HepG2 (cell line): ENCODE measurements around the gene MFSD6. TPM values are rescaled to one million over a fixed set of nuclear protein-coding genes. Genes with fewer than 3 reads are reported as not detected.

ENCODE experiments used
- CBX2 ChIP-seq, 2 experiments: fragments of 200-600 bp in 1 of 2; sonication (generic); formaldehyde crosslinking in 1 of 2; IDR thresholded peaks; 2 replicates each; pipeline versions ENCODE4 v1.7.0 to v1.8.1; 2018 to 2022; ENCODE audit warnings: low read depth in 2 of 2, low read length in 1 of 2, mild to moderate bottlenecking in 1 of 2, missing genetic modification reagents in 1 of 2
- CREM ChIP-seq, 2 experiments: sonication (generic) in 1 of 2; formaldehyde crosslinking in 1 of 2; IDR thresholded peaks; 2 replicates each; pipeline versions ENCODE4 v1.4.0 to v1.6.1; 2016 to 2020; ENCODE audit warnings: antibody characterized with exemption in 1 of 2, mild to moderate bottlenecking in 1 of 2, missing genetic modification reagents in 1 of 2
- ELF1 ChIP-seq: sonication (generic); formaldehyde crosslinking; IDR thresholded peaks from 2 replicates; pipeline ENCODE4 v1.4.0; 2020; ENCODE audit warnings: missing genetic modification reagents
- ETS1 ChIP-seq: sonication (generic); formaldehyde crosslinking; IDR thresholded peaks from 2 replicates; pipeline ENCODE4 v1.4.0; 2020; ENCODE audit warnings: missing genetic modification reagents
- GFI1 ChIP-seq: sonication (generic); formaldehyde crosslinking; IDR thresholded peaks from 2 replicates; pipeline ENCODE4 v1.5.0; 2020; ENCODE audit warnings: missing genetic modification reagents, mild to moderate bottlenecking, borderline replicate concordance
- HMGA1 ChIP-seq: sonication (generic); formaldehyde crosslinking; conservative IDR thresholded peaks from 2 replicates; pipeline ENCODE4 v1.4.0; 2020; ENCODE audit warnings: missing genetic modification reagents
- MIER3 ChIP-seq: IDR thresholded peaks from 2 replicates; pipeline ENCODE4 v1.6.1; 2016; ENCODE audit warnings: missing compliant biosample characterization, borderline replicate concordance
- NCOR1 ChIP-seq: fragments of 200-600 bp; sonication (generic); IDR thresholded peaks from 2 replicates; pipeline ENCODE4 v1.7.0; 2017; ENCODE audit warnings: antibody characterized with exemption, low read length, borderline replicate concordance
- THAP8 ChIP-seq: sonication (generic); formaldehyde crosslinking; IDR thresholded peaks from 2 replicates; pipeline ENCODE4 v1.5.1; 2020; ENCODE audit warnings: missing genetic modification reagents, mild to moderate bottlenecking, borderline replicate concordance
- ZNF24 ChIP-seq: fragments of 450-650 bp; IDR thresholded peaks from 2 replicates; pipeline ENCODE4 v1.6.1; 2017; ENCODE audit warnings: antibody characterized with exemption, mild to moderate bottlenecking
- ZNF318 ChIP-seq: sonication (generic); formaldehyde crosslinking; IDR thresholded peaks from 2 replicates; pipeline ENCODE4 v1.4.0; 2020; ENCODE audit warnings: mild to moderate bottlenecking, missing genetic modification reagents
- ZNF333 ChIP-seq: sonication (generic); formaldehyde crosslinking; IDR thresholded peaks from 2 replicates; pipeline ENCODE4 v1.4.0; 2020; ENCODE audit warnings: mild to moderate bottlenecking, missing genetic modification reagents, borderline replicate concordance
- ZNF503 ChIP-seq: sonication (generic); formaldehyde crosslinking; IDR thresholded peaks from 2 replicates; pipeline ENCODE4 v1.4.0; 2020; ENCODE audit warnings: missing genetic modification reagents
- ZNF790 ChIP-seq: sonication (generic); formaldehyde crosslinking; IDR thresholded peaks from 2 replicates; pipeline ENCODE4 v1.8.0; 2022; ENCODE audit warnings: missing genetic modification reagents, mild to moderate bottlenecking, borderline replicate concordance
- ZNF839 ChIP-seq: sonication (generic); formaldehyde crosslinking; IDR thresholded peaks from 2 replicates; pipeline ENCODE4 v1.4.0; 2020; ENCODE audit warnings: missing genetic modification reagents, mild to moderate bottlenecking, borderline replicate concordance
- polyA plus RNA-seq, 8 experiments: library from polyadenylated mRNA; depleted of rRNA in 3 of 8; stranded (reverse) in 7 of 8; unstranded in 1 of 8; fragments of >200 nt; fragmentation: Illumina TruSeq in 4 of 8; extraction: Trizol in 4 of 8; gene quantifications; 2 replicates each; pipeline versions ENCODE4 v1.2.1 to v1.2.3, GENCODE V29; 2011 to 2016; ENCODE audit warnings: low read depth in 4 of 8, missing spikeins in 1 of 8, mixed read lengths in 1 of 8; ENCODE audit not compliant: insufficient read depth in 1 of 8
- total RNA-seq, 5 experiments: library from RNA; depleted of rRNA; stranded (reverse); fragments of >200 nt; fragmentation: Illumina TruSeq; extraction: Trizol; gene quantifications; 2 replicates each; pipeline ENCODE4 v1.2.3, GENCODE V29; 2016; ENCODE audit warnings: low read depth in 1 of 5

The MFSD6 gene
- total and polyA plus RNA-seq, 2 of the 13 experiments (the other 11 are each of a cell fraction or from before 2014, with no cell fraction given): 0.92 to 1.4 TPM

- no peak for TF ChIP-seq ZNF839 (CRISPR knock-in tag)
- TF ChIP-seq MIER3: peak; percentile 19; the same call in 1 of the 2 replicates
- no peak for TF ChIP-seq HMGA1 (CRISPR knock-in tag)
- TF ChIP-seq ZNF790: no peak
- no peak; the same call in 1 of the 2 replicates for TF ChIP-seq ELF1 (CRISPR knock-in tag)
- no peak; the same call in 1 of the 2 replicates for TF ChIP-seq THAP8 (CRISPR knock-in tag)
- TF ChIP-seq CREM (IDR thresholded peaks at IDR 0.05): no peak
- TF ChIP-seq CREM (CRISPR knock-in tag; IDR thresholded peaks at IDR 0.05): no peak
- TF ChIP-seq ZNF503 (CRISPR knock-in tag): no peak
- no peak; the same call in 1 of the 2 replicates for TF ChIP-seq NCOR1
- TF ChIP-seq ETS1 (CRISPR knock-in tag): no peak
- TF ChIP-seq GFI1 (CRISPR knock-in tag): no peak
- TF ChIP-seq CBX2 (IDR thresholded peaks at IDR 0.05; ENCODE audit: low read depth, low read length): no peak
- no peak for TF ChIP-seq CBX2 (CRISPR knock-in tag; IDR thresholded peaks at IDR 0.05; ENCODE audit: low read depth)
- no peak for TF ChIP-seq ZNF333 (CRISPR knock-in tag)
- no peak for TF ChIP-seq ZNF24
- TF ChIP-seq ZNF318 (CRISPR knock-in tag): no peak
Observed at GRCh38 chr2:190533968-190534309, 125.8 kb downstream of the MFSD6 start (continued).
